Pancreas (tissue), 10 donors: ENCODE results near the gene LMBRD1. TPM values are rescaled to one million over a fixed set of nuclear protein-coding genes. Genes with fewer than 3 reads are reported as not detected.

Experiments used
- ATAC-seq, 4 donors: fragments of 200-7000 bp; cut with Tn5 transposase; one replicate each; pipeline versions ENCODE4 v1.8.0 to v1.9.1; 2020; ENCODE audit warnings: mild to moderate bottlenecking in 4 of 4, moderate library complexity in 4 of 4
- DNase-seq, 6 donors: peaks; one replicate each; pipeline ENCODE4 v3.0.0-alpha.2; 2020
- FAIRE-seq: peaks from 2 replicates; lab custom pipeline; 2012; peaks lifted over from hg19 to GRCh38; lab: Jason Lieb, UNC
- H3K27ac ChIP-seq, 4 donors: fragments of 200-600 bp; sonication (generic); 1 replicate in 3 of 4; 2 replicates in 1 of 4; pipeline versions ENCODE4 v1.5.0 to v1.8.0; 2020
- H3K27me3 ChIP-seq, 4 donors: fragments of 200-600 bp; one replicate each; pipeline ENCODE4 v1.8.0; 2021
- H3K36me3 ChIP-seq, 3 donors: fragments of 200-600 bp; sonication (generic) in 1 of 3; one replicate each; pipeline versions ENCODE4 v1.5.0 to v1.8.0; 2020 to 2021
- H3K4me1 ChIP-seq, 3 donors: fragments of 200-600 bp; one replicate each; pipeline ENCODE4 v1.8.0; 2021
- H3K4me3 ChIP-seq, 4 donors: fragments of 200-600 bp; sonication (generic) in 2 of 4; one replicate each; pipeline versions ENCODE4 v1.5.0 to v1.8.0; 2020 to 2021
- H3K9me3 ChIP-seq, 4 donors: fragments of 200-600 bp; one replicate each; pipeline ENCODE4 v1.8.0; 2021
- WGBS, 2 donors: extraction: QIAGEN DNeasy Blood & Tissue Kit; methylation state at CpG; one replicate each; pipeline ENCODE4 v1.1.7; 2013; 5-methylcytosine and 5-hydroxymethylcytosine counted together
- intact Hi-C, 3 donors: fragments of 100-400 bp; cut with DNase I; formaldehyde crosslinking; loops; one replicate each; pipeline versions ENCODE4 v1.11.1 to v1.14.2; 2022
- polyA plus RNA-seq, 2 donors: library from polyadenylated mRNA; stranded (reverse); fragments of 200-250 nt; gene quantifications; one replicate each; pipeline ENCODE4 v1.2.3, GENCODE V29; 2013
- total RNA-seq, 6 donors: library from RNA; stranded (reverse); fragmentation: NEBNext Ultra II Directional in 4 of 6; extraction: Animal tissue kit (Norgen Biotek cat#: 25700) in 4 of 6; gene quantifications; one replicate each; pipeline versions ENCODE4 v1.2.1 to v1.2.4, GENCODE V29; 2021 to 2023
- TF ChIP-seq, protein P1 (sequence below), 4 donors: fragments of 200-600 bp; sonication (generic) in 3 of 4; IDR thresholded peaks; one replicate each; pipeline versions ENCODE4 v1.5.0 to v1.8.0; 2021; ENCODE audit warnings: antibody characterized with exemption in 4 of 4
- donor health status: healthy with polysubstance abuse.
- donor health status: DM: no; HTN: no; CAD: no; lungs with moderate emphysema.
- donor health status: DM: no; HTN: no; CAD: no.
- donor health status: control.
- donor health status: control.
- donor health status: Bipolar disorder and iron deficiency.
- donor health status: DM: yes; HTN: yes; CAD: no.
- donor health status: DM: no; HTN: no; CAD: no.
- donor health status: DM: no; HTN: no; CAD: no.
- donor health status: DM: yes; HTN: yes; CAD: no.

The LMBRD1 gene
- total and polyA plus RNA-seq, 8 donors, result 16.5 to 50.5 (median 38.7) TPM

DNA sequence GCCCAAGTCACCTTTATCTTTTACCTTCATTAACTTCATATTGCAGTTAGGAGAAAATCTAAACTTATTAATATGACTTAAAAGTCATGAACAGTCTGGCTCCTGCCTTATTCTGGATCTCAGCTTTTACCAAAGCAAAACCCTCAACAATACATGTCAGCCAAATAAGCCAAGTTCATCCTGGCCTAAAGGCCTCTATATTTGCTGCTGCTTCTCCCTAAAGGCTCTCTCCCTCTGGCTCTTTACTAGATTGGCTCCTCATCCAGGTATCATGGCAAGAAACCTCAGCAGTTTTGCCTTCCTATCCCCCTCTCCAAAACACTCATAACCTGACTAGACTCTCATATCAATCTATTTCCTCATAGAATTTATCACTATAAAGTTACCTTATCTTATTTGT, 11.1 kb downstream of the LMBRD1 start:
- Histone ChIP-seq H3K36me3 (no peaks in the 10 kb centered on the region), H3K27ac (peak overlapping the region in 2 of 4 donors; percentile 46 to 62), H3K9me3 (no peaks in the 10 kb centered on the region), H3K27me3 (no peaks in the 10 kb centered on the region), H3K4me3 (no peak overlapping the region), H3K4me1 (peaks cover 16 to 52% (median 50%) of the 10 kb centered on the region in 3 donors)
- FAIRE-seq, result no peak
- TF ChIP-seq, protein P1, sequence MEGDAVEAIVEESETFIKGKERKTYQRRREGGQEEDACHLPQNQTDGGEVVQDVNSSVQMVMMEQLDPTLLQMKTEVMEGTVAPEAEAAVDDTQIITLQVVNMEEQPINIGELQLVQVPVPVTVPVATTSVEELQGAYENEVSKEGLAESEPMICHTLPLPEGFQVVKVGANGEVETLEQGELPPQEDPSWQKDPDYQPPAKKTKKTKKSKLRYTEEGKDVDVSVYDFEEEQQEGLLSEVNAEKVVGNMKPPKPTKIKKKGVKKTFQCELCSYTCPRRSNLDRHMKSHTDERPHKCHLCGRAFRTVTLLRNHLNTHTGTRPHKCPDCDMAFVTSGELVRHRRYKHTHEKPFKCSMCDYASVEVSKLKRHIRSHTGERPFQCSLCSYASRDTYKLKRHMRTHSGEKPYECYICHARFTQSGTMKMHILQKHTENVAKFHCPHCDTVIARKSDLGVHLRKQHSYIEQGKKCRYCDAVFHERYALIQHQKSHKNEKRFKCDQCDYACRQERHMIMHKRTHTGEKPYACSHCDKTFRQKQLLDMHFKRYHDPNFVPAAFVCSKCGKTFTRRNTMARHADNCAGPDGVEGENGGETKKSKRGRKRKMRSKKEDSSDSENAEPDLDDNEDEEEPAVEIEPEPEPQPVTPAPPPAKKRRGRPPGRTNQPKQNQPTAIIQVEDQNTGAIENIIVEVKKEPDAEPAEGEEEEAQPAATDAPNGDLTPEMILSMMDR (IDR thresholded peaks at IDR 0.05), result no peak
- no peak for DNase-seq
- intact Hi-C loops, result no loop called here
- peak; percentile 10 to 49 (median 34) for ATAC-seq

DNA sequence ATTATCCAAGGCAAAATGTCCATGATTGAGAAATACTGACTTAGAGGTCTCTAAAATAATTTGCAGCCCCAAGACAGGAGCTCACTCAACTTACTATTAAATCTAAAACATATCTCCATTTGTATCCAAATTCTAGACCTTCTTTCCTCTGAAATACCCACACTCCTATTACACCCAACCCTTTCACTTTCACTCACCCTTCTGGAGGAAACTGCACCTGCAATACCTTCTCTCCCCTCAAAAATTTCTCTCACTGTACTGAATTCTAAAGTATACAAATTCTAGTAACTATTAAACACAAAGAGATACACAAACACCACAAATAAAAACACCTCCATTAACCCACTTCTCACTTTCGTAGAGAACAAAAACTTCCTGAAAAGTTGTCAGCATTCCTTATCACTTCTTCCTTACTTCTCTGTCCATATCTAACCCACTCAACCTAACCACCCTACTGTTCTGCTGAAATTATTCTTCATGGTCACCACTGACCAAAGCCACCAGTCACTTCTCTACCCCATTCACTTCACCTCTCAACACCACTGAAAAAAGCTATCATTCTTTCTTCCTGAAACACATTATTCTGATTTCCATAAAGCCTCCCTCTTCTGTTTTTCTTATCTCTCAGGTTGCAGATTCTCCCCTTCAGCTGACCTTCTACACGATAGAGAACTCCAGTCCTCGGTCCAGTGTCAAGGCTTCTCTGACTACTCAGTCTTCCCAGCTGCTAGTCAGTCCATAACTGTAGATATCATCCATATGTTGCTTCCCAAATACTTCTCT, 12.0 kb downstream of the LMBRD1 start:
- intact Hi-C loops, result no loop called here
- Histone ChIP-seq H3K36me3 (no peaks in the 10 kb centered on the region), H3K4me1 (peaks cover 16 to 52% (median 41%) of the 10 kb centered on the region in 3 donors), H3K4me3 (no peak overlapping the region), H3K27ac (peak overlapping the region in 2 of 4 donors; percentile 46 to 62), H3K27me3 (no peaks in the 10 kb centered on the region), H3K9me3 (no peaks in the 10 kb centered on the region)
- FAIRE-seq, result no peak
- TF ChIP-seq, protein P1 (IDR thresholded peaks at IDR 0.05), result no peak
- 25 to 26% methylated on average over 3 of the region's 3 CpGs for WGBS, 2 donors
- no peak for DNase-seq
- ATAC-seq, result peak in 3 of 4 donors; percentile 10 to 35 (median 29)

DNA sequence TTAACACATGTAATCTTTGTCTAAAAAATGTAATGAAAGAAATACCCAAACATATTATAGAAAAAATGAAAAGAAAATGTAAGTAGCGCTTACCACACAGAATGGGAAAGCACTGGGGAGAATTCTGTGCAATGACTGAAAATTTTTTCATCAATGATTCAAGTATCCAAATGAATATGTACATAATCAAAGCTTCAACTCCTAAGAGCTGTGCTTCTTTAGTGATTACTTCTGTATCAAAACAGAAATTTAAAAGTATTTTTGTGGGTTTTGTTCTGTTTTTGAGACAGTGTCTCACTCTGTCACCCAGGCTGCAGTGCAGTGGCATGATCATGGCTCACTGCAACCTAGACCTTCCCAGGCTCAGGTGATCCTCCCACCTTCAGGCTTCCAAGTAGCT, 13.7 kb downstream of the LMBRD1 start:
- 98 to 100% methylated on average over 1 of the region's 1 CpG for WGBS, 2 donors
- no peak for FAIRE-seq
- ATAC-seq, result no peak
- TF ChIP-seq, protein P1 (IDR thresholded peaks at IDR 0.05), result no peak
- intact Hi-C loops, result no loop called here
- Histone ChIP-seq H3K36me3 (no peaks in the 10 kb centered on the region), H3K4me1 (peaks cover 16 to 48% (median 40%) of the 10 kb centered on the region in 3 donors), H3K27ac (no peak overlapping the region), H3K4me3 (no peak overlapping the region), H3K9me3 (no peaks in the 10 kb centered on the region), H3K27me3 (no peaks in the 10 kb centered on the region)
- DNase-seq, result no peak

DNA sequence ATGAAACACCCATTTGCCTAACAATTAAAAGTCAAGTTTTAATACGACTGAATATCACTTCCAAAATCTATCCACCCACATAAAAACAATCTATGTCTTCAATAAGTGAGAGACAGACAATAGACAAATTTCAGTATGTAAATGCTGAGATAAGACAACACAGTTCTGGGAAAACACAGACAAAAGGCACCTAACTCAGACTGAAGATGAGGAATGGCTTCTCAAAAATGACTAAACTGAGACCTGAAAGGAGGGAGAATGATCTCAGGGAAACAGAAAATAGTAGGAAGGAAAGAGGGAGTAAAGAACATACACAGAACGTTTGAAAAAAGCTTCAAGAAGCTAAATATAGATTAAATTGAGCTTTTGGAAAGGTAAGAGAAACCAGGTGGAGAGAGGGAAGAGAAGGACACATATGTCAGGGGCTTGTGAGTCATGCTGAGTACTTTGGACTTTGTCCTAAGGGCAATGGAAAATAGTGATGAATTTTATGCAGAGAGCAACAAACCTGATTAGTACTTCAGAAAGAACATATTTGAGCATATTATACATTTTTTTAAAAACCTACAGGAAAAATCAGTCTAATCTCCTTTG, 16.1 kb downstream of the LMBRD1 start:
- H3K4me3 ChIP-seq, result no peak overlapping the region
- intact Hi-C loops, result no loop called here
- ATAC-seq, result peak; percentile 93 to 97 (median 94)
- peak; percentile 34 for FAIRE-seq
- peak in 3 of 6 donors; percentile 19 to 54 (median 35) for DNase-seq
- no peaks in the 10 kb centered on the region for H3K9me3 ChIP-seq
- TF ChIP-seq, protein P1 (IDR thresholded peaks at IDR 0.05), result no peak
- H3K4me1 ChIP-seq, result peaks cover 6 to 28% (median 25%) of the 10 kb centered on the region in 3 donors
- 23 to 37% methylated on average over 2 of the region's 2 CpGs for WGBS, 2 donors
- H3K27me3 ChIP-seq, result no peaks in the 10 kb centered on the region
- no peaks in the 10 kb centered on the region for H3K36me3 ChIP-seq
- H3K27ac ChIP-seq, result peak overlapping the region in 3 of 4 donors; percentile 13 to 81 (median 73)

DNA sequence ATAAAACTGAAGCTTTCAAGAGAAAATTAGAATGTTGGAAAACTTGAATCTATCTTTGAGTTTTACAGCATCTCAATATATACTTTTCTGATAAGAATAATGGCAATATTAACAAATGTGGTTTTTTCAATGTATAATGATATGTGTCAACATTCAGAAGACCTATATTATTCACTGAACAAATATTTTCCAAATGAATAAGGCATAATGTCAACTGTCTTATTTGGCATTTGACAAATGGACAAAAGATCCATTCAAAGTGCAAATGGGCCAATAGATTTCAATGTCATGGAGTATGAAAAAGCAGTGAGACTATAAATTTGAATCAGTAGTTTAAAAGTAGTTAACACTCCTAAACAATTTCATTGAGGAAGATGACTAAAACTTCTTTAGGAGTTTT, 20.9 kb downstream of the LMBRD1 start:
- Histone ChIP-seq H3K36me3 (no peaks in the 10 kb centered on the region), H3K27me3 (no peaks in the 10 kb centered on the region), H3K27ac (no peak overlapping the region), H3K4me1 (peaks cover 0 to 7% (median 4%) of the 10 kb centered on the region in 3 donors), H3K9me3 (no peaks in the 10 kb centered on the region), H3K4me3 (no peak overlapping the region)
- intact Hi-C loops, result no loop called here
- no peak for FAIRE-seq
- TF ChIP-seq, protein P1 (IDR thresholded peaks at IDR 0.05), result no peak
- DNase-seq, result no peak
- ATAC-seq, result no peak
